A549 (cell line): ENCODE data around the gene SHISA6.

Experiments used
- EHF ChIP-seq: fragments of 250-450 bp; sonication (Bioruptor Pico); IDR thresholded peaks from 2 replicates; pipeline ENCODE4 v1.5.0; 2020; ENCODE audit warnings: mild to moderate bottlenecking
- EP300 ChIP-seq, 2 experiments: fragments of >200 bp; sonication (Bioruptor Twin); formaldehyde crosslinking; IDR thresholded peaks; 2 replicates in 1 of 2; 3 replicates in 1 of 2; pipeline ENCODE4 v1.6.1; 2016 to 2017
- FOSL2 ChIP-seq, 2 experiments: fragments of 450-650 bp in 1 of 2; fragments of >200 bp in 1 of 2; sonication (Bioruptor Twin) in 1 of 2; formaldehyde crosslinking; IDR thresholded peaks; 2 replicates each; pipeline versions ENCODE4 v1.5.0 to v1.6.1; 2016 to 2020; ENCODE audit warnings: mild to moderate bottlenecking in 1 of 2, moderate library complexity in 1 of 2
- KDM5A ChIP-seq: fragments of 200-600 bp; sonication (generic); IDR thresholded peaks from 2 replicates; pipeline ENCODE4 v1.6.1; 2016; ENCODE audit warnings: antibody characterized with exemption, mild to moderate bottlenecking
- MAZ ChIP-seq: fragments of 150-350 bp; IDR thresholded peaks from 2 replicates; pipeline ENCODE4 v1.6.1; 2014; ENCODE audit warnings: antibody characterized with exemption, low read depth, low read length, borderline replicate concordance
- POLR2A ChIP-seq: IDR thresholded peaks from 2 replicates; pipeline ENCODE4 v1.6.1; 2012; ENCODE audit warnings: mild to moderate bottlenecking, low read length
- RARB ChIP-seq: fragments of 250-450 bp; sonication (Bioruptor Pico); IDR thresholded peaks from 2 replicates; pipeline ENCODE4 v1.8.0; 2021; ENCODE audit warnings: mild to moderate bottlenecking, moderate library complexity
- SREBF2 ChIP-seq: fragments of 450-650 bp; IDR thresholded peaks from 2 replicates; pipeline ENCODE4 v1.6.1; 2014; ENCODE audit warnings: mild to moderate bottlenecking, moderate library complexity
- TP53 ChIP-seq: fragments of 250-450 bp; sonication (Bioruptor Pico); IDR thresholded peaks from 2 replicates; pipeline ENCODE4 v1.5.0; 2021; ENCODE audit warnings: mild to moderate bottlenecking, moderate library complexity
- TF ChIP-seq, protein P1 (sequence below): fragments of >200 bp; sonication (Bioruptor Twin); formaldehyde crosslinking; IDR thresholded peaks from 3 replicates; pipeline ENCODE4 v1.5.1; 2016
- TF ChIP-seq, protein P2 (sequence below): fragments of 200-600 bp; sonication (generic); IDR thresholded peaks from 2 replicates; pipeline ENCODE4 v1.6.1; 2016; ENCODE audit warnings: antibody characterized with exemption, mild to moderate bottlenecking, moderate library complexity
- TF ChIP-seq, protein P3 (sequence below): IDR thresholded peaks from 2 replicates; pipeline ENCODE4 v1.6.1; 2012
- TF ChIP-seq, protein P4 (sequence below): fragments of >200 bp; sonication (Bioruptor Twin); formaldehyde crosslinking; IDR thresholded peaks from 3 replicates; pipeline ENCODE4 v1.6.1; 2016

DNA sequence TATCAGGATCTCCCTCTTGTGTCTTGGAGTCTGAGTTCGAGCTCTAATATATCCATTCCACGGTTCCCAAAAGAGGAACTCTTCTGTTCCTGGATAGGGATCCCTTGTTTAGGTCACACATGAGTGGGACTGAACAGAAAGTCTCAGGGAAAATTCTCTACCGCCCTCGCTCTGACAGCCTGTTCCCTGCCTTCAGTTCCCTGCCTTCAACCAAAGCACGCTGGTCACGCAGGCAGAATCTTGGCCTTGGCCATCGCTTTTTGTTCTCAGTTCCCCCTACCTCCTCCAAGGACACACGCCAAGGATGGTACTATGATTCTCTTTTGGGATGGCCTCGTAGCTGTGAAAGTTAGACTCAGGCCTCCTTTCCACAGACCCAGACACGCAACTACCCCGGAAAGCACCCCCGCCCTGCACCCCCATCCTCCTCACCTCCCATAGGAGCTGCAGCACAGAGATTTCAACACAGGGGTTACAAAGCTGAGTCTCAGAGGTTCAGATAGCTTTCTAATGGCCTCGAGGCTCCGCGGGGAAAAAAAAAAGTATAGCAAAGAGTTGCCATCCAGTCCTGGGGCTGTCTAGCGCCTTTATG lies 1.5 kb upstream of the SHISA6 start:
- no peak for TF ChIP-seq EHF
- TF ChIP-seq TP53: no peak
- TF ChIP-seq KDM5A: no peak
- TF ChIP-seq, protein P1, sequence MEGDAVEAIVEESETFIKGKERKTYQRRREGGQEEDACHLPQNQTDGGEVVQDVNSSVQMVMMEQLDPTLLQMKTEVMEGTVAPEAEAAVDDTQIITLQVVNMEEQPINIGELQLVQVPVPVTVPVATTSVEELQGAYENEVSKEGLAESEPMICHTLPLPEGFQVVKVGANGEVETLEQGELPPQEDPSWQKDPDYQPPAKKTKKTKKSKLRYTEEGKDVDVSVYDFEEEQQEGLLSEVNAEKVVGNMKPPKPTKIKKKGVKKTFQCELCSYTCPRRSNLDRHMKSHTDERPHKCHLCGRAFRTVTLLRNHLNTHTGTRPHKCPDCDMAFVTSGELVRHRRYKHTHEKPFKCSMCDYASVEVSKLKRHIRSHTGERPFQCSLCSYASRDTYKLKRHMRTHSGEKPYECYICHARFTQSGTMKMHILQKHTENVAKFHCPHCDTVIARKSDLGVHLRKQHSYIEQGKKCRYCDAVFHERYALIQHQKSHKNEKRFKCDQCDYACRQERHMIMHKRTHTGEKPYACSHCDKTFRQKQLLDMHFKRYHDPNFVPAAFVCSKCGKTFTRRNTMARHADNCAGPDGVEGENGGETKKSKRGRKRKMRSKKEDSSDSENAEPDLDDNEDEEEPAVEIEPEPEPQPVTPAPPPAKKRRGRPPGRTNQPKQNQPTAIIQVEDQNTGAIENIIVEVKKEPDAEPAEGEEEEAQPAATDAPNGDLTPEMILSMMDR: no peak
- no peak for TF ChIP-seq RARB (CRISPR knock-in tag)
- no peak for TF ChIP-seq EP300 (IDR thresholded peaks at IDR 0.05)
- no peak for TF ChIP-seq POLR2A
- TF ChIP-seq SREBF2: no peak
- TF ChIP-seq, protein P2, sequence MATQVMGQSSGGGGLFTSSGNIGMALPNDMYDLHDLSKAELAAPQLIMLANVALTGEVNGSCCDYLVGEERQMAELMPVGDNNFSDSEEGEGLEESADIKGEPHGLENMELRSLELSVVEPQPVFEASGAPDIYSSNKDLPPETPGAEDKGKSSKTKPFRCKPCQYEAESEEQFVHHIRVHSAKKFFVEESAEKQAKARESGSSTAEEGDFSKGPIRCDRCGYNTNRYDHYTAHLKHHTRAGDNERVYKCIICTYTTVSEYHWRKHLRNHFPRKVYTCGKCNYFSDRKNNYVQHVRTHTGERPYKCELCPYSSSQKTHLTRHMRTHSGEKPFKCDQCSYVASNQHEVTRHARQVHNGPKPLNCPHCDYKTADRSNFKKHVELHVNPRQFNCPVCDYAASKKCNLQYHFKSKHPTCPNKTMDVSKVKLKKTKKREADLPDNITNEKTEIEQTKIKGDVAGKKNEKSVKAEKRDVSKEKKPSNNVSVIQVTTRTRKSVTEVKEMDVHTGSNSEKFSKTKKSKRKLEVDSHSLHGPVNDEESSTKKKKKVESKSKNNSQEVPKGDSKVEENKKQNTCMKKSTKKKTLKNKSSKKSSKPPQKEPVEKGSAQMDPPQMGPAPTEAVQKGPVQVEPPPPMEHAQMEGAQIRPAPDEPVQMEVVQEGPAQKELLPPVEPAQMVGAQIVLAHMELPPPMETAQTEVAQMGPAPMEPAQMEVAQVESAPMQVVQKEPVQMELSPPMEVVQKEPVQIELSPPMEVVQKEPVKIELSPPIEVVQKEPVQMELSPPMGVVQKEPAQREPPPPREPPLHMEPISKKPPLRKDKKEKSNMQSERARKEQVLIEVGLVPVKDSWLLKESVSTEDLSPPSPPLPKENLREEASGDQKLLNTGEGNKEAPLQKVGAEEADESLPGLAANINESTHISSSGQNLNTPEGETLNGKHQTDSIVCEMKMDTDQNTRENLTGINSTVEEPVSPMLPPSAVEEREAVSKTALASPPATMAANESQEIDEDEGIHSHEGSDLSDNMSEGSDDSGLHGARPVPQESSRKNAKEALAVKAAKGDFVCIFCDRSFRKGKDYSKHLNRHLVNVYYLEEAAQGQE: no peak
- no peak for TF ChIP-seq MAZ
- TF ChIP-seq, protein P3, sequence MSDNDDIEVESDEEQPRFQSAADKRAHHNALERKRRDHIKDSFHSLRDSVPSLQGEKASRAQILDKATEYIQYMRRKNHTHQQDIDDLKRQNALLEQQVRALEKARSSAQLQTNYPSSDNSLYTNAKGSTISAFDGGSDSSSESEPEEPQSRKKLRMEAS: no peak
- TF ChIP-seq, protein P4, sequence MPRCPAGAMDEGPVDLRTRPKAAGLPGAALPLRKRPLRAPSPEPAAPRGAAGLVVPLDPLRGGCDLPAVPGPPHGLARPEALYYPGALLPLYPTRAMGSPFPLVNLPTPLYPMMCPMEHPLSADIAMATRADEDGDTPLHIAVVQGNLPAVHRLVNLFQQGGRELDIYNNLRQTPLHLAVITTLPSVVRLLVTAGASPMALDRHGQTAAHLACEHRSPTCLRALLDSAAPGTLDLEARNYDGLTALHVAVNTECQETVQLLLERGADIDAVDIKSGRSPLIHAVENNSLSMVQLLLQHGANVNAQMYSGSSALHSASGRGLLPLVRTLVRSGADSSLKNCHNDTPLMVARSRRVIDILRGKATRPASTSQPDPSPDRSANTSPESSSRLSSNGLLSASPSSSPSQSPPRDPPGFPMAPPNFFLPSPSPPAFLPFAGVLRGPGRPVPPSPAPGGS: no peak
- no peak for TF ChIP-seq FOSL2 (IDR thresholded peaks at IDR 0.05)
- no peak for TF ChIP-seq FOSL2 (CRISPR knock-in tag; IDR thresholded peaks at IDR 0.05)
